Hematopoietic multipotent progenitor cell treated with erythropoietin and hydrocortisone succinate and interleukin-3 and kit ligand, for 15 days (in vitro differentiated cells): Measurements from ENCODE around the gene ANKRD13B.
"Not testable (repeated sequence)": the region's sequence is repeated elsewhere in the genome, so short reads cannot be mapped to it uniquely, and the experiment has no call there.

Source experiments
- DNase-seq: peaks from one replicate; pipeline ENCODE4 v3.0.0-alpha.2; 2015; ENCODE audit warnings: low spot score

ANKRD13B gene

DNA sequence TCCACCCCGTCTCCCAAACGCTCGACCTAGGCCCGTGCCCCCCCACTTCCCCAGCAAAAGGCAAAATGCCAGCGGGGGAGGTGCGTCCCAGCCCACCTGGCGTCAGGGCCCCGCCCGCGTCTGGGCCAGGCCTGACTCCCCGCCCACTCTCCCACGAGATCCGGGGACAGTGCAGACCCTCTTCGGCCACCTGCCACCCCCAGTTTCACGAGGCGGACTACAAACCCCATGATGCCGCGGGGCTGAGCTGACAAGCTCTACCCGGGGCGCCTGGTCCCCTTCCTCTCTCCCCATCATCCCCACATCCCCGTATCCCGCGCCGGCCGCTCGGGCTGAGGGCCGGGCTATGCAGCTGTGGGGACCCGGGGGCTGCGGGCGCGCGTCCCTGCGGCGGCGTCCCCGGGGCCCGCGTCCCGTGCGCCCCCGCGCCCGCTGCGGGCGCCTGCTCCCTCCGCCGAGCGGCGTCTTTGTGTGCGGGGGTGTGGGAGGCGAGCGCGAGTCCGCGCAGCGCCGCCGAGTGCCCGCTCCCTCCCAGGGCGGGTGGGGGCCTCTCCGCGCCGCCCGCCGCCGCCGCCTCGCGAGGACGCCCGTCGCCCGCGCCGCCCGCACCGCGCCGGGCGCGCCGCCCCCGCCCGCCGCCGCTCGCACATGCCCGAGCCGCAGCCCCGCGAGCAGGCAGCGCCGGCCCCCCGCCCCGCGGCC is at the start of gene ANKRD13B:
TSS of gene ANKRD13B (plus strand) at position 283 of the 702 bp plus-strand sequence. CDS start 490 bp downstream, outside the sequence.
- no peak for DNase-seq

DNA sequence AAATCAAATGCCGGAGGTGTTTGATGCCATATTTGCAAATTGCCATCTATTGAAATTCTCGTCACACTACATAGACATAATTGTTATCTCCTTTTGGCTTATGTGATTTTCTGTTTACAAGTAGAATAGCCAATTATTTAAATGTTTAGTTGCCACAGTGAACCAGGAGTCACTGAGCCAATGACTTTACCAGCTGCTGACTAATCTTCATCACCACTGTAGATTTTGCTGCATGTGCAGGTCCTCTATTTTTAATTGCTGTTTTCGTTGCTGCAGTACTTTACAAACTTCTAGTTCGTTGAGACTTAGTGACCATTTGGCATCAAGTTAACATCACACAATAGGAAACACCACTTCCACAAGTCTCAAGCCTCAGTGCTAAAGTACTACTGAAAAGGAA is 48.9 kb upstream of the ANKRD13B start:
- DNase-seq, result no peak

DNA sequence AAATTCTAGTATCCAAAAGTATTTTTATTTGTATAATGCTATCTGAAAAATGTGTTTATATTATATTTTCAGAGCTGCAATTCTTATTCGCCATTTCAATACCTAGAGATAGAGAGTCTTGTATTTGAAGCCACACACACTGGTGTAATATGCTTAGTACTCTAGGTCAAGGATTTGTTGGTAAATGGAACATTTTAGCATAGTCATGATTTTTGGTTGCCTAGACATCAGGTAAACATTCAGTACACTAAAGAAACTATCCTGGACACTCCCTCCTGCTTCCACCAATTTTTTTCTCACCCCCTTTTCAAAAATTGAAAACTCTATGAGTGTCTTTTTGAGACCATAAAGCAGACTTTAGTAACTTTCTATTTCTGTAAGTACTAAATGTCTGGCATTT is 46.8 kb upstream of the ANKRD13B start:
- no peak for DNase-seq

DNA sequence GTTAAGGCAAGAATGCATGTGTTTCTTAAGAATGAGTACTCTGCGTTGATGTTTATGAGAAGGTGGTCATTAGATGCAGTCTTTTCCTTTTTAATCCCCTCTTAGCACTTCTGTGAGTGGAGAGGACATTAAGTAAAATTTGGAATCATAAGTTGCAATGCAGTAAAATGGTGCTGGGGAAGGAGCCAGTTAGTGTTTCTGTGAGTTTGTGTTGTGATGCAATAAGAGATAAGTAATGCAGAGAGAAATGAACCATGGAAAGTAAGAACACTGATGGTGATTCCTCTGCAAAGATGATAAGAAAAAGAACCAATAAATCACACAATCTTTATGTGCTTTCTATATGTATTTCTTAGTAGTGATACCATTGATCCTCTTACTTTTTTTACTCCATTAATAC is 46.1 kb upstream of the ANKRD13B start:
- DNase-seq, result no peak

GRCh38 chr17:29549177-29549923 is 43.6 kb upstream of the ANKRD13B start:
- DNase-seq, result no peak

- DNase-seq, result no peak
Measured at GRCh38 chr17:29555840-29556239, 37.1 kb upstream of the ANKRD13B start.

DNA sequence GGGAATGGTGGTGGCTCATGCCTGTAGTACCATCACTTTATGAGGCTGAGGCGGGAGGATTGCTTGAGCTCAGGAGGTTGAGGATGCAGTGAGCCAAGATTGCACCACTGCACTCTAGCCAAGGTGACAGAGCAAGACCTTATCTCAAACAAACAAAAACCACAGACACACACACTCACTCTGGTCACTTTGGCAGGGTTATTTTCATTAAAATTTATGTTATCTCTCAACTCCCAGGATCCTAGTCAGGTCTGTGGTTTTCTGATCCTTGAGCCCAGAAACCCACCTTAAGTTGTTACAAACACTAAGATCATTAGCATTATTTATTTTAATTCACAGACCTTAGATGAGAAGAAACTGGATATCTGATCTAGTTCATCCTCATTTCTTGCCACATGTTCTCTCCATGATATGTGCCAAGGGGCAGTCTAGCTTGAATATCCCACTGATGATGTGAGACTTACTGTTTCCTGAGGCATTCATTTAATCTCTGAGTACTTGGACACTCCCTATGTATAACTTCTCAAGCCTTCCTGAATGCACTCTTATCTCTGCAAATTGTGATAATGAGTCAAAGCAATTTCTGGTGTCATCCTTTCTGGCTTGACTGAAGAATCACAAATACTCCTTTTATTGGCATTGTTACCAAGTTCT is 35.7 kb upstream of the ANKRD13B start:
- DNase-seq, result no peak

DNA sequence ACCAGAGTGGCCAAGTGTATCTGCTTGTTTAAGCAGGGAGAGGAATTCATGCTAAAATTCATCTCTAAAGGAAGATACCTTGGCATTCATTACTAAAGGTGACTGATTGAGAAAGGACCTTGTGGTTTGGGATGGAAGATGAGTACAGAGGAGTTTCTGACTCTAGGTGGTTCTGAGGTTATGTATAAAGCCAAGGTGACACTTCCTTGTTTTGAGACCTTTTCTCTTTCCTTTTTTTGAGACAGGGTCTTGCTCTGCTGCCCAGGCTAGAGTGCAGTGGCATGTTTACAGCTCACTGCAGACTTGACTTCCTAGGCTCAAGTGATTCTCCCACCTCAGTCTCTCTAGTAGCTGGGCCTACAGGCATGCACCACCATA is 35.2 kb upstream of the ANKRD13B start:
- DNase-seq, result no peak

DNA sequence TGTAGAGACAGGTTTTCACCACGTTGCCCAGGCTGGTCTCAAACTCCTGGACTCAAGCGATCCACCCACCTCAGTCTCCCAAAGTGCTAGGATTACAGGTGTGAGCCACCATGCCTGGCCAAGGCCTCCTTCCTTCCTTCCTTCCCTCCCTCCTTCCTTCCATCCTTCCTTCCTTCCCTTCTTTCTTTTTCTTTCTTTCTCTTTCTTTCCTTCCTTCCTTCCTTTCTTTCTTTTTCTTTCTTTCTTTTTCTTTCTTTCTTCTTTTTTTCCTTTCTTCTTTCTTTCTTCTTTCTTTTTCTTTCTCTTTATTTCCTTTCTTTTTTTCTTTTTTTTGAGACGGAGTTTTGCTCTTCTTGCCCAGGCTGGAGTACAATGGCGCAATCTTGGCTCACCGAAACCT is 34.8 kb upstream of the ANKRD13B start:
- DNase-seq, result not testable (repeated sequence)

GRCh38 chr17:29559640-29560039 is 33.3 kb upstream of the ANKRD13B start:
- no peak for DNase-seq

GRCh38 chr17:29560316-29560715 is 32.6 kb upstream of the ANKRD13B start:
- no peak for DNase-seq

DNA sequence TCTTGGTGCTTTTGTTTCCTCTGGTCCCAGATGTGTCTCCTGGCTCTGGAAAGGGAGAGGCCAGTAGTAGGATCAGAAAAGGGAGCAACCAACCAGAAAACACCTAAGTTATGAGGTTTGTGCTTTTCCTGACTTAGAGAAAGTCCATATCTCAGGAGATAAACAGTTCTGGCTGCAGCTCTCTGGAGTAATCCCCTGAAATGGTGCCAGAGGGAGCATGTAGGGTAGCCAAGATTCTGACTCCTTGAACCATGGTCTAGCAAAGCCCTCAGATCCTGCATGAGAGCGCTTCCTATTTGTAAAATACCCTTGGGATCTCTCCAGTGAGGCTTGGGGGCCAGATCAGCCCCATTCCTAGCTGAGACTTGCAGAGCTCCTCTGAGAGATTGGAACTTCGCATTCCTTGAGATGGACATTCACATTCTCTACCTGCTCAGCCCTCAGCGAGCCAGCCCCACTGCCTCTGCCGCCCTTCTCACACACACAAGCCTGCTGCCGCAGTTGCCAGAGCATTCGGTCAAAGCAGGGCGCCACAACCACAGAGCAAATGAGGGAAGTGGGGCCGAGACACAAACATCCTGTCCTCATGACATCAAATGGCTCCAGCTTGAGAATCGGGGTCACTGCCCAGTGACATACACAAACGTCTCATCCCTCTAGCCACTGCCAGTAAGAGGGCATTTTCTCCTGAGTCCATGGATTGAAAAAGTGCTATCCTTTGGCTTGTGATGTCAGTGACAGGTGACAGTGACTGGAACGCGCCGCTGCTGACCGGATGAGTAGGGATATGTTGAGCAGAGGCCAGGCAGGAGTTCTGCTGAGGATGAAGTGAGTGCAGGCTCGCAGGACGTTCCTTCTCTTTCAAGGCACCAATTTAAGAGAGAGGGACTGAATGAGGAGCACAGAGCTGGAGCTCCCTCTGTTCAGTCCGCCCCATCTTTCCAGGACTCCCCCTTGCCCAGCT is 31.1 kb upstream of the ANKRD13B start:
- DNase-seq, result no peak

DNA sequence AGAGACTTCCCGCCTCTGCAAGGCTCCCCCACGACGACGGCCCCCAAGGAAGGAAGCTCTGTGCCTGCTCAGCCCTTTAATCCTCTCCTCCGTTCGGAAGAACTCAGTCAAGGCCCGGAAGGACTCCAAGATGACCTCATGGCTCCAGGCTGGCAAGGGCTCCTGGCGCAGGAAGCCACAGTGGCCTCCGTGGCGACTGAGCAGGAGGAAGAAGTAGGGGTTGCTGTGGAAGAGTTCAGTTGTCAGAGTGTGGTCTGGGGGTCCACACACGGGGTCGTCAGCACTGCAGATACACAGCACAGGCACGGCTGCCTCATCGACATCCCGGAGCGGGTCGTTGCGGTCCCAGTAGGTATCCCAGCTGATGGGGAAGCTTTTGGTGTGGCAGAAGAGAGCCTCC is 30.3 kb upstream of the ANKRD13B start:
- no peak for DNase-seq

GRCh38 chr17:29563816-29564215 is 29.1 kb upstream of the ANKRD13B start:
- no peak for DNase-seq

- DNase-seq, result no peak
Measured at GRCh38 chr17:29565643-29566472, 27.1 kb upstream of the ANKRD13B start.

DNA sequence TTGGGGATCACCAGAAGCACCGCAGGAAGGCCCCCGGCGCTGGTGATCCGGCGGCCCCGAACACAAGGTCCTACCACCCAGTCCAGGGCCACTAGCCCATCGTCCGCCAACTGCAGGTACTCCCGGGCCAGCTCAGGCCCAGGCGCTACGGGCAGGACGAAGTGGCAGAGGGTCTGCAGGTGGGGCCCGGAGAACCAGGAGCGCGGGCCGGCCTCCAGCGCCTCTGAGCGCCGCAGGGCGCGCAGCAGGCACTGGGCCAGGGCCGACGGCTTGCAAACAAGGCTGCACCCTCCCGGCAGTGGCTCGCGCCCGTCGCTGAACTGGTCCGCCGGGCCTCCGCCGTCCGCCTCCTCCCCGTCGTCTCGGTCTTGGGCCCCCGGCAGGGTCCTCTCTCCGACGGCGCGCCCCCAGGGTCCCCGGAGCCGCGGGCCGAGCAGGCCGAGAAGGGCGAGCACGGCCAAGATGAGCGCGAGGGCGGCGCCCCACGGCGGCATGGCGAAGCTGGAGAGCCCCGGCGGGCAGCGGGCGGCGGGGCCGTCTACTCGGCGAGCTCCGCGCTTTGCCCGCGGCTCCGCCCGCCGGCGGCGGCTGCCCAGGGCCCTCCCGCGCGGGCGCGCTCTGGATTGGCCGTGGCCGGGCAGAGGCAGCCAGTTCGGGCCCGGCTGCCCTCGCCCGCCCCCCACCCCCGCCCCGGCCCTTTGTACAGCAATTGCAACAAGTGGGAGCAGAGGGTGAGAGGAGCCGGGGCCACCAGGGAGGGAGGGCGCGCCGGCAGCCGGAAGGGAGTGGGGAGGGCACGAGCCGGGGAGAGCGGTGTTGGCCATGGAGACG is 26.2 kb upstream of the ANKRD13B start, which contains the start of gene ABHD15:
TSS of gene ABHD15 (minus strand) at position 565 of the 831 bp plus-strand sequence. CDS start at position 494, 71 bp downstream.
- no peak for DNase-seq

DNA sequence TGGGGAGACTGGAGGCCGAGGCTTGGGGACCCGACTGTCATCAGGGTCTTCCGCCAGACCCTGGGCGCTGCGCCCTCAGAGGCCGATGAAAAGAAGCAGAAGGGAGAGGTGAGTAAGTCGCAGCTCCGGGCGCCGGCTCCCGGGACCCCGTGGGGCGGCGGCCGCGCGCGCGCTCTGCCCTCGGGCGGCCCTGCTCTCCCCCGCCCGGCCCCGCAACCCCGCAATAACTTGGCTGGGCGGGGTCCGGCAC is 25.7 kb upstream of the ANKRD13B start:
- no peak for DNase-seq

DNA sequence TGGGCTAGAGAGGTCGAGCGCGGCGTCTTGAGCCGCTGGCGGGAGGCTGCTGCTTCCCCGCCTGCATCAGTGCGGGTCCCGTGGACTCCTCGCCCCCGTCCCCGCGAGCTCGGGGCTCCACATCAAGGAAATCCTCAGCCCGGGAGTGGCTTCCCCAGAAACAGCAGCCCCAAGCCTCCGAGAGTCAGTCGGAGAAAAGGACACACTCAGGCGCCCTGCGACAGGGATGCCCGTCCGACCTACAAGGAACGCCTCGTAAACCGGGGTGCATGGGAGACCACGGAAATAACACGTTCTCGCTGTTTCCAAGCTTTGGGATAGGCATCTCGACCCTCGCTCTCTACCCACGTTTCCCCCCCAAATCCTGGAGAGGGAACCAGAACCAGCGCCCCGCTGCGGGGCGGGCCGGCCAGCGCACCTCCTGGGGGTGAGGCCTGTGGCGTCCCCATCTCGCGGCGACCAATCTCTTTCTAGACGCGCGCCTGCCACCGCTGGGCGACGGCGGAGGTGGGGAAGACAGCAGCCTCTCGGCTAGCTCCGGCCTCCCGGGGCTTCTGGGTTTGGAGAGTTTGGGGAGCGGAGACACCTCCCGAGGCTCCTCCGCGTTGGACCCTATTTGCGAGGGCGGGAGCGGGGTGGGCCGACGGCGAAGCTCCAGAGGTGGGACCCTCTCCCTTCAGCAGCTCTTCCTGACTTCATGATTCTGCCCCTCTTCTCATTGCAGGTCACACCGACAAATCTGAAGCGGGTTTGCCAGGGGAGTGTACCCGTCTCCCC is 25.2 kb upstream of the ANKRD13B start:
- DNase-seq, result no peak
